HepG2 (cell line): ENCODE measurements around the gene AGFG1. TPM values are rescaled to one million over a fixed set of nuclear protein-coding genes. Genes with fewer than 3 reads are reported as not detected.

ENCODE experiments used
- ARID4A ChIP-seq: sonication (generic); formaldehyde crosslinking; IDR thresholded peaks from 2 replicates; pipeline ENCODE4 v1.5.0; 2020; ENCODE audit warnings: mild to moderate bottlenecking, missing genetic modification reagents, borderline replicate concordance
- KDM1A ChIP-seq: IDR thresholded peaks from 2 replicates; pipeline ENCODE4 v1.6.1; 2016; ENCODE audit warnings: missing compliant biosample characterization
- MLX ChIP-seq: IDR thresholded peaks from 2 replicates; pipeline ENCODE4 v1.6.1; 2016
- NONO ChIP-seq, 2 experiments: fragments of 450-650 bp in 1 of 2; sonication (generic) in 1 of 2; formaldehyde crosslinking in 1 of 2; IDR thresholded peaks in 1 of 2; conservative IDR thresholded peaks in 1 of 2; 2 replicates each; pipeline versions ENCODE4 v1.6.1 to v1.8.0; 2017 to 2022; ENCODE audit warnings: mild to moderate bottlenecking in 1 of 2, missing genetic modification reagents in 1 of 2, moderate library complexity in 1 of 2
- PLRG1 ChIP-seq: fragments of 450-650 bp; conservative IDR thresholded peaks from 2 replicates; pipeline ENCODE4 v1.6.1; 2016
- SATB2 ChIP-seq: sonication (generic); formaldehyde crosslinking; IDR thresholded peaks from 2 replicates; pipeline ENCODE4 v1.5.0; 2020; ENCODE audit warnings: missing genetic modification reagents
- SMAD3 ChIP-seq: sonication (generic); formaldehyde crosslinking; IDR thresholded peaks from 2 replicates; pipeline ENCODE4 v1.4.0; 2020; ENCODE audit warnings: missing genetic modification reagents
- TEAD2 ChIP-seq: sonication (generic); formaldehyde crosslinking; IDR thresholded peaks from 2 replicates; pipeline ENCODE4 v1.9.0; 2021; ENCODE audit warnings: missing genetic modification reagents
- ZNF414 ChIP-seq: sonication (generic); formaldehyde crosslinking; IDR thresholded peaks from 2 replicates; pipeline ENCODE4 v1.5.0; 2020; ENCODE audit warnings: missing genetic modification reagents
- polyA plus RNA-seq, 8 experiments: library from polyadenylated mRNA; depleted of rRNA in 3 of 8; stranded (reverse) in 7 of 8; unstranded in 1 of 8; fragments of >200 nt; fragmentation: Illumina TruSeq in 4 of 8; extraction: Trizol in 4 of 8; gene quantifications; 2 replicates each; pipeline versions ENCODE4 v1.2.1 to v1.2.3, GENCODE V29; 2011 to 2016; ENCODE audit warnings: low read depth in 4 of 8, missing spikeins in 1 of 8, mixed read lengths in 1 of 8; ENCODE audit not compliant: insufficient read depth in 1 of 8
- total RNA-seq, 5 experiments: library from RNA; depleted of rRNA; stranded (reverse); fragments of >200 nt; fragmentation: Illumina TruSeq; extraction: Trizol; gene quantifications; 2 replicates each; pipeline ENCODE4 v1.2.3, GENCODE V29; 2016; ENCODE audit warnings: low read depth in 1 of 5

The AGFG1 gene
- total and polyA plus RNA-seq, 2 of the 13 experiments (the other 11 are each of a cell fraction or from before 2014, with no cell fraction given): 145 to 168 TPM

- TF ChIP-seq ARID4A (CRISPR knock-in tag): no peak
- no peak for TF ChIP-seq NONO (IDR thresholded peaks at IDR 0.05)
- TF ChIP-seq NONO (CRISPR knock-in tag; conservative IDR thresholded peaks at IDR 0.05): no peak
- TF ChIP-seq TEAD2 (CRISPR knock-in tag): no peak
- TF ChIP-seq PLRG1: no peak
- TF ChIP-seq KDM1A (CRISPR knock-in tag): no peak
- TF ChIP-seq ZNF414 (CRISPR knock-in tag): no peak
- no peak for TF ChIP-seq MLX (CRISPR knock-in tag)
- TF ChIP-seq SATB2: no peak
- TF ChIP-seq SMAD3 (CRISPR knock-in tag): no peak
Observed at GRCh38 chr2:227460070-227460485, 11.9 kb upstream of the AGFG1 start (continued).
